Measurements from ENCODE around the gene ZKSCAN2. TPM values are rescaled to one million over a fixed set of nuclear protein-coding genes. Genes with fewer than 3 reads are reported as not detected.

ZKSCAN2 gene
- total RNA-seq, 1 experiment from 2014 or later = 16.4 TPM

DNA sequence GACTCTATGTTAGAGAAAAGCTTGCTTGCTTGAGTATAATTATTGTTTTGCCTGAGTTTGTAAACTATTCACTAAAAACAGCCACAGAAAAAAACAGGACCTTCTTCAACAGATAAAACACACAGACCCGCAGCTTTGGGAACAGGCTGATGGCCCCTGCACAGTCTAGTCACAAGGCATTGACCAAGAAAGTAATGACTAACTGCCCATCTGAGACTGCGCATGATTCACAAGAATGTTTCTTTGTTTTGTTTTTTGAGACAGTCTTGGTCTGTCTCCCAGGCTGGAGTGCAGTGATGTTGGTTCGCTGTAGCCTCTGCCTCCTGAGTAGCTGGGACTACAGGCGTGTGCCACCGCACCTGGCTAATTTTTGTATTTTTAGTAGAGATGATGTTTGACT is 2.8 kb upstream of the ZKSCAN2 start:
- POLR2A ChIA-PET (ENCODE audit: low non-redundant PET) = no interaction called here
- Histone ChIP-seq H3K4me1 (ENCODE audit: insufficient read depth, low read length, poor library complexity, severe bottlenecking) (peaks cover 10% of the 10 kb centered on the region), H3K36me3 (ENCODE audit: insufficient read depth, low read length, poor library complexity, severe bottlenecking) (no peaks in the 10 kb centered on the region), H3K27me3 (replicated peaks; ENCODE audit: insufficient read depth, low read depth, low read length, poor library complexity) (no peaks in the 10 kb centered on the region), H3K9me3 (ENCODE audit: low read depth, low read length, poor library complexity, severe bottlenecking) (no peaks in the 10 kb centered on the region), H3K4me3 (ENCODE audit: low read depth, low read length, poor library complexity, severe bottlenecking) (no peak overlapping the region), H3K27ac (ENCODE audit: low read depth, low read length, poor library complexity, severe bottlenecking) (no peak overlapping the region)
- no peak for DNase-seq (ENCODE audit: low spot score)
- CTCF ChIA-PET = no interaction called here
- BruUV-seq (replicated peaks) = no TSS peak
- TF ChIP-seq CTCF (conservative IDR thresholded peaks at IDR 0.05; ENCODE audit: low read depth, low read length) (no peak), EZH2 (IDR thresholded peaks at IDR 0.05; ENCODE audit: borderline replicate concordance, low read depth, low read length, poor library complexity, severe bottlenecking) (no peak)
- intact Hi-C loops (cut with micrococcal nuclease; ENCODE audit: unreplicated experiment) = no loop called here

DNA sequence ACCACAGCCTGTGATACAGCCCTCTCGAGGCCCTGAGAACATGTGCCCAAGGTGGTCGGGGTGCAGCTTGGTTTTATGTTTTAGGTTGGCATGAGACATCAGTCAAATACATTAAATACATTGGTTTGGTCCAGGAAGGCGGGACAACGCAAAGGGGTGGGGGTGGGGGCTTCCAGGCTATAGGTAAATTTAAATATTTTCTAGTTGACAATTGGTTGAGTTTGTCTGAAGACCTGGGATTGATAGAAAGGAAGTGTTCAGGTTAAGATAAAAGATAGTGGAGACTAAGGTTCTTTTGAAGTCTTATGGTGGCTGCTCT is 1.2 kb upstream of the ZKSCAN2 start:
- no peaks in the 10 kb centered on the region for H3K27me3 ChIP-seq (replicated peaks; ENCODE audit: insufficient read depth, low read depth, low read length, poor library complexity)
- POLR2A ChIA-PET (ENCODE audit: low non-redundant PET) = interaction anchor here (0.9 kb wide), 1 partner anchor 12 kb away, joined by 3 read pairs; no protein-coding TSS in a partner anchor
- H3K4me1 ChIP-seq (ENCODE audit: insufficient read depth, low read length, poor library complexity, severe bottlenecking) = peaks cover 10% of the 10 kb centered on the region
- peak overlapping the region; percentile 91 for H3K4me3 ChIP-seq (ENCODE audit: low read depth, low read length, poor library complexity, severe bottlenecking)
- DNase-seq (ENCODE audit: low spot score) = no peak
- H3K36me3 ChIP-seq (ENCODE audit: insufficient read depth, low read length, poor library complexity, severe bottlenecking) = peaks cover 8% of the 10 kb centered on the region
- BruUV-seq (replicated peaks) = TSS peak; percentile 61
- H3K27ac ChIP-seq (ENCODE audit: low read depth, low read length, poor library complexity, severe bottlenecking) = peak overlapping the region; percentile 98
- CTCF ChIA-PET = interaction anchor here (0.8 kb wide), 1 partner anchor 33 kb away, joined by 7 read pairs; no protein-coding TSS in a partner anchor
- H3K9me3 ChIP-seq (ENCODE audit: low read depth, low read length, poor library complexity, severe bottlenecking) = no peaks in the 10 kb centered on the region
- TF ChIP-seq CTCF (conservative IDR thresholded peaks at IDR 0.05; ENCODE audit: low read depth, low read length) (no peak), EZH2 (IDR thresholded peaks at IDR 0.05; ENCODE audit: borderline replicate concordance, low read depth, low read length, poor library complexity, severe bottlenecking) (no peak)
- intact Hi-C loops (cut with micrococcal nuclease; ENCODE audit: unreplicated experiment) = no loop called here

DNA sequence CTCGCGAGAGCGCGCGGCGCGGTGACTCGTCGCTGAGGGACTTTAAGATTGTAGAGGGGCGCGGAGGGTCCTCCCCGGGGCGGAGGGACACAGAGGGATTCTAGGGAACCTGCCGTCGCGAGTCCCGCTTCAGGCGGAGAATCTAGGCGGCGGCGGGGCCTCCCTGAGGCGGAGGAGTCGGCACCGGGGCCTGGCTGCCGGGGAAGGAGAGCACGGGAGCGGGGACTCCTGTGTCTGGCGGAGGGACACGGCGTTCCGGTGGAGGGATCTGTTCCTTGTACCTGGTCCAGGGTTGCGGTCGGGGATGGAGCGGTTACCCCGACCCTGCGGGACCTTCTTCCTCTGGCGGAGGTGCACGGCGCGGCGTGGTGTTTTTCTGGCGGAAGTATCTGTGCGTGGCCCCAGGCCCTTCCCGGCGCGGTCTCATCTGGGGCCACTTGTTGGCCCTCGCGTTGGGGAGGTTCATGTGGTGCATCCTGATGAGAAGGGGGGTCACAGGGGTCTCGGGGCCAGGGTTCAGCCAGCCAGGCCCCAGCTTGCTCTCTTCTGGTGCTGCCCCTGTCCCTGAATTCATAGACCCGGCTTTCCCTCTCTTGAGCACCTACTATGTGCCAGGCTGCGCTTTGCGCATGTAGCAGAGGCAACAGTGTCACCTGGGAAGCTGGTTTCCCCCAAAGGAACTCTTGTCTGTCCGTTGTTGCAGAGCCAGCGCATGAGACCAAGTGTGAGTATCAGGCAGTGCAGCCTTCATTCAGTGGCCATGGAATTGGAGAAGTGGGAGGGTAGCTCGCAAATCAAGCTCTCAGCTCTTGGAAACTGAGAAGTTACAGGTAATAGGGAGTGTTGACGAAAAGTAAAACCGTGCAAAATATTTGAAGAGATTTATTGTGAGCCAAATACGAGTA is 563 bp upstream of the ZKSCAN2 start:
- Histone ChIP-seq H3K27ac (ENCODE audit: low read depth, low read length, poor library complexity, severe bottlenecking) (peak overlapping the region; percentile 98), H3K4me1 (ENCODE audit: insufficient read depth, low read length, poor library complexity, severe bottlenecking) (peaks cover 10% of the 10 kb centered on the region), H3K27me3 (replicated peaks; ENCODE audit: insufficient read depth, low read depth, low read length, poor library complexity) (no peaks in the 10 kb centered on the region), H3K9me3 (ENCODE audit: low read depth, low read length, poor library complexity, severe bottlenecking) (no peaks in the 10 kb centered on the region), H3K4me3 (ENCODE audit: low read depth, low read length, poor library complexity, severe bottlenecking) (peak overlapping the region; percentile 91), H3K36me3 (ENCODE audit: insufficient read depth, low read length, poor library complexity, severe bottlenecking) (peaks cover 11% of the 10 kb centered on the region)
- intact Hi-C loops (cut with micrococcal nuclease; ENCODE audit: unreplicated experiment) = no loop called here
- ChIA-PET CTCF (interaction anchor here (0.8 kb wide), 1 partner anchor 33 kb away, joined by 7 read pairs; no protein-coding TSS in a partner anchor), POLR2A (ENCODE audit: low non-redundant PET) (interaction anchor here (0.9 kb wide), 1 partner anchor 13 kb away, joined by 3 read pairs; no protein-coding TSS in a partner anchor)
- peak; percentile 92 for DNase-seq (ENCODE audit: low spot score)
- no TSS peak for BruUV-seq (replicated peaks)
- TF ChIP-seq CTCF (conservative IDR thresholded peaks at IDR 0.05; ENCODE audit: low read depth, low read length) = no peak
- no peak for TF ChIP-seq EZH2 (IDR thresholded peaks at IDR 0.05; ENCODE audit: borderline replicate concordance, low read depth, low read length, poor library complexity, severe bottlenecking)

Measured in A673 (cell line).